ENCODE data around the gene GOLT1A.
"Not testable (repeated sequence)": the region's sequence is repeated elsewhere in the genome, so short reads cannot be mapped to it uniquely, and the experiment has no call there.

Gene GOLT1A

DNA sequence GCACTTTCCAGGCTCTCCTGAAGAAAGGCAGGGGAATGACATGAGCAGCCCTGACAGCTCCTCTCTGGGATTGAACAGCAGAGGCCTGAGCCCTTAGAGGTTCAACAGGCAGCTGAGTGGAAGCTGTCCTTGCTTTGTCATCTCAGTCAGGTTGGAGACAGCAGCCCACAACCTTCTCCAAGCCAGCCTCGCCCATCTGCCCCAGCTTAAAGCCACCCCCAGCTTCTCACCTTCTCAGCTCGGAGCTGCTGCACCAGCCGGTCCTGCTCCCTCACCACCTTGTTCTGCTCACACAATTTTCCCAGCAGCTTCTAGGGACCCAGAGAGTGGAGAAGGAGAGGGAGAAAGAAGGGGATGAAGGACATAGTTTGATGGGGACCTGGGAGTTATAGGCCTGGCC lies 35.2 kb upstream of the GOLT1A start:
- DNase-seq (ENCODE audit: low read depth), result no peak

DNA sequence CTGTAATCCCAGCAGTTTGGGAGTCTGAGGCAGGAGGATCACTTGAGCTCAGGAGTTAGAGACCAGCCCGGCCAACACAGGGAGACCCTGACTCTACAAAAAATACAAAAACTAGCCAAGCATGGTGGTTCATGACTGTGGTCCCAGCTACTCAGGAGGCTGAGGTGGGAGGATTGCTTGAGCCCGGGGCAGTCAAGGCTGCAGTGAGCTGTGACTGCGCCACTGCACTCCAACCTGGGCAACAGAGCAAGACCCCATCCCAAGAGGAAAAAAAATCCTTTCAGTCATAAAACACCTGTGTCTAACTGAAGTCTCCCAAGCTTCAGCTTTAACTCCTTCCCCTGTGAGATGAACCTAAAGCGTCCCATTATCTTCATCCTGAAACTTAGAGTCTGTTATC lies 33.1 kb upstream of the GOLT1A start:
- DNase-seq (ENCODE audit: low read depth), result no peak

DNA sequence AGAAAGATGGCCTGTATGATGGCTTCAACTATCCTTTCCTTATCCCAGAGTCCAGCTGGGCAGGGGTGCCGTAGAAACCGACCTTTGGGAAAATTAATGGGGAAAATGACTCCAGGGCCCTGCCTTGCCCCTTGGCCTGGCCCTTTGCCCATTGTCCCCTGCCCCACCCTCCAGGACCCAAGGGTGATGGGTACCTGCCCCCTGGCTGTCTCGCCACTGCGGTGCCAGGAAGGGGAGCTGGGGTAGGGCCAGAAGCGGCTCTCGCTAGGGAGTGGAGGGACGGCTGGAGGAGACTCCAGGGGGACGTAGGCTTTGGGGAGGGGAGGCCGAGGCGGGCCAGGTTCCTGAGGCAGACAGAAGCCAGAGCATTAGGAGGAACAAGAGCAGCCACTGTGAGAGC lies 29.1 kb upstream of the GOLT1A start:
- no peak for DNase-seq (ENCODE audit: low read depth)

DNA sequence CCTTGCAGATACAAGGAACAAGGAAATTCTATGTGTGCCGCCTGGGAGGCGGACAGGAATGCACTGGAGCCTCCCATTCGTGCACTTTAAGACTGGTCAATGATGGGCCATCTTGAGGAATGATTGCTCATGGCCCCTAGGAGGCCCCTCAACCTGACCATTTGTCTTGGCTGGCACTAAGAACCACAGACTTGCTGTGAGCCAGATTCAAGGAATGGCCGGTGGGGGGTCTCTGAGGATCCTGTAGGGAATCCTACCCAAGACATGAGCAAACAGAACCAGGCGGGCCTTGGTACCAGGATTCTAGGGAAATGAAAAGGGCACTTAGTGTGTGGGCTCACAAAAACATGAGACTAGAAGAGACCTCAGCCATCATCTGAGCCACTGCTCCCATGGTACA lies 28.1 kb upstream of the GOLT1A start:
- no peak for DNase-seq (ENCODE audit: low read depth)

DNA sequence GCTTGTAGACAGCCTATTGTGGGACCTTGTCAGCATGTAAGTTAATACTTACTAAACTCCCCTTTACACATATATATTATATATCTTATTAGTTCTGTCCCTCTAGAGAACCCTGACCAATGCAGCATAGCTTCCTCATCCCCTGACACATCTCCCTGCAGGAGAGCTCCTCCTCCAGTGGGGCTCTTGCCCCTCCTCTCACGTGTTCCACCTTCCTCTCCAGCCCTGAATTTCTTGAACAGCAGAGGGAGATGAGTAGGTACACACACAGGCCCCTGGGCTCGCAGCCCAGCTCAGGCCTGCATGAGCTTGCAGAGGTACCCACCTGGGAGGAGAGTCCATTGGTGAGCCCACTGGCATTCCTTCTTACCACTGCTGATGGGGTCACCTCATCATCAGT lies 27.3 kb upstream of the GOLT1A start:
- DNase-seq (ENCODE audit: low read depth), result no peak

DNA sequence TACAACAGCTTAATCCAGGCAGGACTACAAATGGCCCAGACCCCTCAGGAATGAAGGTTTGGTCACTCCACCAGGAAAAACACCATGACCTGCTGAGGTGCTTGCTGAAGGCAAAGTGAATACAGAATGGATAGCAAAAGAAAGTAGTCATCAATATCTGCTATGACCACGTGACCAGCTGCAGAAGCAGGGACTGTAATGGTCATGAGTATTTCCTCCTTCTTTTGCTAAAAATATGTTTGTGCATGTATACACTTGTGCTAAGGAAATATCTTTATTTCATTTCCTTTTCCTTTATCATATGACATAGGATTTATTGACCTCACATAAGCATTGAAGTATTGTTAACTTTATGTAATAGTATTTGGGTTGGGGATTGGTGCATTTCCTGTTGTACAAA lies 26.4 kb upstream of the GOLT1A start:
- DNase-seq (ENCODE audit: low read depth), result no peak

DNA sequence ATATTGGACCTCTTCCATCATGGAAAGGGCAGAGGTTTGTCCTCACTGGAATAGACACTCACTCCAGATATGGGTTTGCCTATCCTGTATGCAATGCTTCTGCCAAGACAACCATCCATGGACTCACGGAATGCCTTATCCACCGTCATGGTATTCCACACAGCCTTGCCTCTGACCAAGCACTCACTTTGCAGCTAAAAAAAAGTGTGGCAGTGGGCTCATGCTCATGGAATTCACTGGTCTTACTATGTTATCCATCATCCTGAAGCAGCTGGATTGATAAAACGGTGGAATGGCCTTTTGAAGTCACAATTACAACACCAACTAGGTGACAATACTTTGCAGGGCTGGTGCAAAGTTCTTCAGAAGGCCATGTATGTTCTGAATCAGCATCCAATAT lies 25.6 kb upstream of the GOLT1A start:
- DNase-seq (ENCODE audit: low read depth), result not testable (repeated sequence)

DNA sequence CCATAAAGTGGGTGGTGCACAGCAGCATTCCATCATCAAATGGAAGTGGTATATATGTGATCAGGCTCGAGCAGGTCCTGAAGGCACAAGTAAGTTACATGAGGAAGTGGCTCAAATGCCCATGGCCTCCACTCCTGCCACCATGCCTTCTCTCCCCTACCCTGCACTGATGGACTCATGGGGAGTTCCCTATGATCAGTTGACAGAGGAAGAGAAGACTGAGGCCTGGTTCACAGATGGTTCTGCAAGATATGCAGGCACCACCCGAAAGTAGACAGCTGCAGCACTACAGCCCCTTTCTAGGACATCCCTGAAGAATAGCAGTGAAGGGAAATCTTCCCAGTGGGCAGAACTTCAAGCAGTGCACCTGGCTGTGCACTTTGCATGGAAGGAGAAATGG lies 24.7 kb upstream of the GOLT1A start:
- DNase-seq (ENCODE audit: low read depth), result not testable (repeated sequence)

DNA sequence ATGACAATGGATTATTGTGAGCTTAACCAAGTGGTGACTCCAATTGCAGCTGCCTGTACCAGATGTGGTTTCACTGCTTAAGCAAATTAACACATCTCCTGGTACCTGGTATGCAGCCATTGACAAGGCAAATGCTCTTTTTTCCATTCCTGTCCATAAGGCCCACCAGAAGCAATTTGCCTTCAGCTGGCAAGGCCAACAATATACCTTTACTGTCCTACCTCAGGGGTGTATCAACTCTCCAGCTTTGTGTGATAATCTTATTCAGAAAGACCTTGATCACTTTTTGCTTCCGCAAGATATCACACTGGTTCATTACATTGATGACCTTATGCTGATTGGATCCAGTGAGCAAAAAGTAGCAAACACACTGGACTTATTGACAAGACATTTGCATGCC lies 23.7 kb upstream of the GOLT1A start:
- DNase-seq (ENCODE audit: low read depth), result not testable (repeated sequence)

DNA sequence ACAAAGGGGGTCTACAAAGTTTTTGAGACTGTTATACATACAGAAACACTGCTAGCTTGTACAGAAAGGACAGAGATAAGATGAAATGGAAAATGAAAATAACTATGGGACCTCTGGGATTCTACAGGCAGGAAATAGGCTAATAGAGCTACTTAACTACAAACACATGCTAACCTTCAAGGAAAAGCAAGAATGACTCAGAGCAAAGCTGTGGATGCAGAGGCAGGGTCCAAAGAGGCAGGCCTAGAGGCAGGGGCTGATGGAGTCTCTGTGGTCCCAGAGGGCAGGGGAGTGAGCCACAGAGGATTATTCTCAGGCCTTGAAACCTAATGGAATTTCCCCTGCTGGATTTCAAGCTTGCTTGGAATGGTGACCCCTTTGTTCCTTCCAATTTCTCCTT lies 18.7 kb upstream of the GOLT1A start:
- DNase-seq (ENCODE audit: low read depth), result no peak

DNA sequence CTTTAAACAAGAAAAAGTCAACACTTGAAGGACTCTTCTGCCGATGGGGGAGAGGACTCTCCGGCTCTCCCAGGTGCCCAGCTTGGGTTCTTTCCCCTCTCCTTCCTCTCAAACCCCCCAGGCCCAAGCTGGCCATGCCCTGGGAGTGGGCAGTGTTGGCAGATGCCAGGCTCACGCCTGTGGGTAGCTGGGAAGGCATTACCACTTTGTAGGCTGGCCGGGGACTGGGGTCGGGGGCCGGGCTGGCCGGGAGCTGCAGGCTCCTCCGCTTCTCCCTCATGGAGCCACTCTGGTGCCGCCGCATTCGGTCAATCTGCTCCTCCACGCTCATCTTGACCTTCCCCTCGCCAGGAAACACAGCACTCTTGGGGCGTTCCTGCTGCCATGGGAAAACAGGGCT lies 16.4 kb upstream of the GOLT1A start:
- no peak for DNase-seq (ENCODE audit: low read depth)

DNA sequence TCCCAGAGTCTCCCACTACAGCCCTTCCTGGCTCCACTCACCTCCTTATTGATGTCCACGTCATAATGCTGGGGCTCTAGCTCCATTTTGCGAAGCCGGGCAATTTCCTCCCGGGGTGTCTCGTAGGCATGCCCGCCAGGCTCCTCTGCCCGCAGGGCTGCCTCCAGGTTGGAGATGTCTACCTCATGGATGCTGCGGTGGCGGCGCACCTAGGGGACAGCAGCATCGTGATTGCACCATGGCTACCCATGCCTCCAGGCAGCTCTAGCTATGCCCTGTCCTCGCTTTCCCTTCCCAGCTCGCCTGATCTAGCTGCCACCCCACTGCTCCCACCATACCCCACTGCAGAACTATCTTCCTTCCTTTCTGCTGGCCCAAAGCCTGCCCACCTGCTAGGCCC lies 15.1 kb upstream of the GOLT1A start:
- no peak for DNase-seq (ENCODE audit: low read depth)

DNA sequence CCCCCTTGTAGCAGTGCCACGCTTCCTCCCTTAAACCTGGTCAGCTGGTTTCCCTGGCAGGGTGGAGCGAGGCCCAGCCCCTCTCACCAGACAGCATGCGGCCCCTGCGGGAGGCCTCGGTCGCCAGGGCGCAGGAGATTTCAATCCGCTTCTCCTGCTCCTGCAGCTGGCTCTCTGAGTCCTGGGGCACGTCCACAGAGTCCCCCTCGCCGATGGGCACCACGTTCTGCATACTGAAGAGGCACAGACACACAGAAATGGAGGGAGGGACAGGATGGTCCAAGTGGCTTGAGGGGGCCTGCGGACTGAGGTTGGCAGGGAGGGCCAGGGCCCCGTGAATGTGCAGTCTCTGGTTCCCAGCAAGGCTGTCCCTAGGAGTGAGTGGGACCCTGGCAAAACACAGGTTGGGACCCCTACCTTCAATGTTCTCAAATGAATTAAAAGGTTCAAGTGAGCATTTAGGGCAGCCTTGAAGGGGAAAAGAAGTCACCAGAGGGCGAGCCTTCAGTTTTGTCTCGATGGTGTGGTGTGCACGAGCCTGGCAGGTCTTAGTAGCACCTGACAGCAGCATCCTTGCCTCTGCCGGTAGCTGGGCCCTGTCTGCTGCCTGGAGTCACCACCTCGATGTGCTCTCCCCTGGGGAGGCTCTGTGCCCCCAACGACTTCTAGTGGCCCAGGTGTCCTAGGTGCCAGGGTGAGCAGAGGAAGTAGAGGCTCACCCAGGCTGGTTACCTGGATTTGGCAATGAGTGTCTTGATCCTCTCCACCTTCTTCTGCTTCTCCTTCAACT lies 14.4 kb upstream of the GOLT1A start:
- DNase-seq (ENCODE audit: low read depth), result no peak

DNA sequence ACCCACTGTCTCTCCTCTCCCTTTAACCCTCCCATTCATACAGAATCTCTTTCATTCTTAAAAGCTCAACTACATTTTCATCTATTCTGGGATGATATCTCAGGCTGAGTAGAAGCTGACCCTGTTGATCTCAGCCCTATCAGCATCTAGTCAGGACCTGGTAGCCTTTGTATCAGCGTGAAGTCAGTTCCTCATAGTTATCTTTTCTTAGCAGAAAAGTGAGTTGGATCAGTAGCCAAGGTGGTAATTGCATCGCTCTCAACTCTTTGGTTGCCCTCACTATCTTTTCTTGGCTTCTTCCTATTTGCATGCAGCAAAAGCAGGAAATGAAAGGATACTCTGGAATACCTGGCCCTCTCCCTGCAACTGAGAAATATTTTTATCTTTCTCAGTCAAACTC lies 13.6 kb upstream of the GOLT1A start:
- DNase-seq (ENCODE audit: low read depth), result no peak

DNA sequence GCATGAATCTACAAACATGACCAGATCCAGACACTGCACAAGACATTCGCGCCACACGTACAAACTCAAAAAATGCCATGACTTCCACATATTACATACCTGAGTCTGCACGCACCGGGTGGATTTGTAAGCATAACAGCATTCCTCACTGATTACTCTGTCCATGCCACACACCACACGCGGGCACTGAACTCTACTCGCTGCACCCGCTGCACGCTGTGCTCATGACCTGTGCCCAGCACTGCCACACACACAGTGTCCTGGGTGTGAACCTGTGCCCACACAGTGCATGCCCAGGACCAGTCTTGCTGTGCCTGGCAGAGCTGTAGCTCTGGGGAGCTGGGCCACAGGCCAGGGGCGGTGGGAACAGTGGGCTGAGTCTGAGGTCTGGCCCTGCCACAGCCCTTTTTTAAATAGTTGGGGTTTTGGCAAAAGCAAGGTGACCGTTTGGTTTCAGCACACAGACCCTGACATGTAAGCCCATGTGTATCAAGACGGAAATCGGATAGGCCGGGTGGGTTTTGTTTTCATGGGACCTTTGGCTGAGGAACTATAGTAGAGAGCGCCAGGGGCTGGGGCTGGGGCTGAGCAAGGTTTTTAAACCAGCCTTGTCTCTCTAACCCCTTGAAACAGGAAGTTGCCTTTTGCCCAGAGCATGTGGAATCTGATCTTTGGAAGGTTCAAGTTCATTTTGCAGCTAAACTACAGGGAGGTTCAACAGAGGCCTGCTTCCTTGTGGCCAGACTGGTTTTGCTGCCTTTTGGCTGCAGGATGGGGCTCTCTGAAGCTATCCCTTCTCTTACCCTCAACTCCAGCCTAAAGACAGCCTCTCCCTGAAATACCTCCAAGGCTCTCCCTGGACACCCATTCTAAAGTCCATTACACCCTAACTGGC lies 12.3 kb upstream of the GOLT1A start:
- DNase-seq (ENCODE audit: low read depth), result no peak

DNA sequence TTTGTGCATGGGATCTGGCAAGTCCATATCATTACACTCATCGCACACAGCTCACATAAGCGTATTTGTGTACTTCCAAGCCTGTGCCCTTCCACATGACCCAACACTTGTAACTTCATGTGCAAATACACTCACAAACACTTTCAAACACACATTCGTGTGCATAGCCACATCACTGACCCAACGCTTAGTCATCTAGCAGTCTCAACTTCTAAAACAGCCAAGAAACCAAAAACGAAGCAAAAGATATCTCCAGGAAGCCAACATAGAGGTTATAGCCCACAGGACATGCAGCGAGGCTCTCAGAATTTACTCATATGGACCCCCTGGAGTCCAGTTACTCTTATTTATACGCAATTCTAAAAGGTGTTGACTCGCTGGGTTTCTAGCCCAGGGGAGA lies 10.9 kb upstream of the GOLT1A start:
- no peak for DNase-seq (ENCODE audit: low read depth)

DNA sequence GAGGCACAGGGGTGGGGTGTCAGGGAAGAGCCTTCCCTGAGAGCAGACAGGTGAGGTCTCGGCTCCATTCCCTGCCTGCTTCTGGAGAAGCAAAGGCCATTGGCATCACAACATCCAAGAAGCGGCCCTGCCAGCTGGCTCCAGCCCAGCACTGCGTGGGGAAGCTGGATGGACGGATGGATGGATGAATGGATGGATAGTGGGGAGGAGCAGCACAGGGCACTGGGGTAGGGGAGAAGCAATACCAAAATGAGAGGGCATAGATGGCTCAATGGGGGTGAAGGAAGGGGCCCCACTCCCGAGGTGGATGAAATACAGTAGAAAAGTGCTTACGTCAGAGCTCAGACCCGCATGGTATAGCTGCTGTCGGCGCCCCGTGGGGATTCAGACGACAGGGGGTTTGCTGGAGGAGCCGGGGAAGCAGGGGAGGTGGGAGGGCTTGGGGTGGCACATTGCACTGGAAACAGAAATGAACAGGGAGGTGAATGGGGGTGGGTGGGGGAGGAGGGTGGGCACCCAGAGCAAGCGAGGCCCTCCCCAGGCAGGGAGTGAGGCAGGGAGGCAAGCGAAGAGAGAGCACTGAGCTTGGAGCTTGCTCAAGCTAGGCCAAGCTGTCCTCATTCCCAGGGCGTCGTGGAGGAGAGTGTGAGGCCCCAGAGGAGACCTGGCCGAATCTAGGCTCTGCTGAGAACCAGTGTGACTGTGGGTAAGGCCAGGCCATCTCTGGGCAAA lies 9.5 kb upstream of the GOLT1A start:
- no peak for DNase-seq (ENCODE audit: low read depth)

DNA sequence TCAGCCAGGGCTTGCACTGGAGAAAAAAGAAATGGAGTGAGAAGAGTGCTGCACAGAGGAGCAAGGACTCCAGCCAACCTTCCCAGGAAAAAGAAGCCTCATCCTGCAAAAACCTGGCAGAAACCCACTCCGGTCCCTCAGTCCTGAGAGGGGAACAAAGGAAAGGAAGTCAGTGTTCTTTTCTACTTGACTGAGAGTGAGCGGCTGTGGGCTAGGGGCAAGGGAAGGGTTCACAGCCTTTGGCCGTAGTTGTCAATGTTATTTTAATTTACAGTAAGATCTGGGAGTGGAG lies 8.9 kb upstream of the GOLT1A start:
- DNase-seq (ENCODE audit: low read depth), result no peak

DNA sequence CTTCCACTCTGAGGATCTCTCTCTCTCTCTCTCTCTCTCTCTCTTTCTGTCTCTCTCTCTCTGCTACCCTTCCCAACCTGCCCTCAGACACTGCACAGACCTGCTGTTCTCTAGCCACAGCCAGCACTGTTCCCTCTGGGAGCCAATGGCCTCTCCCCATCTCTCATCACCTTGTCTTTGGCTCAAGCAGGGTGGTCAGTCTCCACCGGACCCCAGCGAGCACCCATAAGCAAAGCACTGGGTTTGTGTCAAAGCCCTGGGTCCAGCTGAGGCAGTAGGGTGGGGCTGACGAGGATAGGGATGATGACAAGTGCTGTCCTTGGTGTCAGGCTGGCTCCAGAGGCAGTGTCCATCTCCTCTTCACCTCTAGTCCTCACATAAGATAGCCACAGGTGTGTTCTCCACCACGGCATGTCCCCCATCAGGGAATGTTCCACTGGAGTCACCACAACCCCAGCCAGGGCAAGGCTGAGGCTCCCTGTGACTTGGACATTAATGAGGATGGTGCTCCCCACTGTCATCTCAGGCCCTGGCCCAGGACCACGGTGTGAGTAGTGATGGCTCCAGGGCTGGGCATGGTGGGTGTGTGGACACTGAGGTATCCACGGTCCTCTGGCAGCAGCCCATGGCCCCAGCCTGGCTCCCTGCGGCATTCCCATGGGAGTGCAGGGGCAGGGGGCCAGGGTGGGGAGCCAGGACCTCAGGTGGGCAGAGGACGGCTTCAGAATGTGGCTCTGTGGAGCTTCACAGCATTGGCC lies 8.4 kb upstream of the GOLT1A start:
- no peak for DNase-seq (ENCODE audit: low read depth)

DNA sequence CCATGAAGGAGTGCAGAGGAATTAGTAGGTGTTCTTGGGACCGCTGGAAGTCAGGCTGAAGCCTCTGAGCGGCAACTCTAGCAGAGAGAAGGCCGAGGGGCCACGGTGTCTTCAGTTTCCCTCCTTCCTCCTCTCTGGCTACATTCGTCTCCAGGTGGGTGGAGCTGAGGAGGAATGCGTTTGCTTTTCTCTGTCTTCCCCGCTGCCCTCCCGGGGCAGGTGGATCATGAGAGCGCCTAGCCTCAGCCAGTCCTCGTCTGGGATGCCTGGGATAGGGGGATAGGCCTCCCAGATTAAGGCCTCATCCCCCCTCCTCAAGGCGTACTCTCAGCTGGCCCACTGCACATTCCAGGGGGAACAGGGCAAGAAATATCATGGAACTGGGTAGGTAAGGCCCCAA lies 7.5 kb upstream of the GOLT1A start:
- DNase-seq (ENCODE audit: low read depth), result no peak

DNA sequence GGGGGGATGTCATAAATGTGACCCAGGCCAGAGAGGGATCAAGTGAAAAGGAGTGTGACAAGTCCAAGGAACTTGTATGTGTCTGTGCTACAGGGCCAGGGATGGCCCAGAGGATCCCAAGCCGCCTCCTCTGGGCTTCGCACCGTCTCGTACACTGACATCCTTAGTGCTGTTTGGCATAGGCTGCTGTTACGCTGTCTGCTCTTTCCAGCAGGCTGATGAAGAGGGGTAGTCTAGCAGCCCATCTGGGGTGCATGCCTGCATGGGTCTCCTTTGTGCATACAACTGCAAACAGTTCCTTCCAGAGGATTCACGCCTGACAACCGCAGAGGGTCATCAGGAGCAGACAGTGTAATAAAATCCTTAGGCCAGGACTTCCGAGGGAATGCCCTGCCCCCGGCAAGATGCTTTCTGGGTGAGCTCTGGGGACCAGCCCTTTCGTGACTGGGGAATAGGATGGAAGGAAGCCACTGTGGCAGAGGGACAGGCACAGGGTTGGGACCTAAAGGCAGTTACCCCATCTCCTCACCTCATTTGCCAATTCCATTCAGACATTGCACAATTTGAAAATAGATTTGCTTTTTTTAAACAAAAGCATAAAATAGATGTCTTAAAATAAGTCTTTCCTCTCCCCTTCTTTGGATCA lies 6.3 kb upstream of the GOLT1A start:
- no peak for DNase-seq (ENCODE audit: low read depth)

DNA sequence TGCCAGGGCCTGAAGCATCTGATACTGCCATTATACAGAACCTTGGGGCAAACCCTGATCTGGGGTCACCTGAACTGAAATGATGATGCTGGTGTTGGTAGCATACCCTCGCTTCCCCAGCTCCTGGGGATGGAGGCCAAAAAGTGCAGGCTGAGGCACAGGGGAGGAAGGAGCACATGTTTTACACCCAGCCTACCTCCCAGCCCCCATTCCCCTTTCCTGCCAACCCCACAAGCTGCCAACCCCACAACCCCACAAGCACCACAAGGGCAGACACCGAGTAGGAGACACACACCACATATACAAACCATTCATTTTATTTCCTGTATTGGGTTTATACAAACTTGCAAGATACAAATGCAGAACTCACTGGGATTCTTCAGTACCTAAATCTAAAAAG lies 4.8 kb upstream of the GOLT1A start:
- no peak for DNase-seq (ENCODE audit: low read depth)

Measured in T follicular helper cell (primary cell).